ENCODE measurements around the gene MIGA2. TPM values are rescaled to one million over a fixed set of nuclear protein-coding genes. Genes with fewer than 3 reads are reported as not detected.
A peak's percentile ranks its signal among the peaks of the same experiment; 100 is the strongest.

MIGA2 gene
- total and polyA plus RNA-seq, 9 of the 15 experiments (the other 6 are each of a cell fraction or from before 2014, with no cell fraction given) = 0.15 to 54.1 (median 18.0) TPM

DNA sequence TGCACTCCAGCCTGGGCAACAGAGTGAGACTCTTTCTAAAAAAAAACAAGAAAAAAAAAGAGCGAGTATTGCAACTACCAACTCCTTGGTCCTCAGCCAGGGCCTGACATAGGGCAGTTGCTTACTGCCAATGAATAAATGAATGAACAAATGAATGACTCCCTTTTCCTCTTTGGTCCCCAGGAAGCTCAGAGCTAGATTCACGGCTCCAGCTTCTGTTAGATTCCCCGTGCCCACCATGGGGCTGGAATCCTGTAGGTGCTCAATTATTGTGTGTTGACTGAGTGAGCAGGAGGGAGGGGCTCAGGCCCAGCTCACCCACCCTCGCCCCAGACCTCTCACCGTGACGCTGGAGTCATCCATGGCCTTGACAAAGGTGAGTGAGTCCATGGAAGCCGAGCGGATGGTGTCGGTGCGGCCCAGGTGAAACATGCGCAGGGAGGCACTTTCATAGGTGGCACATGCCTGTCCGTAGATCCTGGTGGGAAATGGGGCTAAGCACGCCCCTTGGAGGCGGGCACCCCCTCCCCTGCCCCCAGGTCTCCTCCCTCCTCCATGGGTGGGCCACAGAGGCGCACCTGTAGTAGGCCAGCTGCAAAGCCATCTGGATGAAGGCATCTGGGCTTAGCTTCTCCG is 61.4 kb downstream of the MIGA2 start:
- TF ChIP-seq ZNF24 (IDR thresholded peaks at IDR 0.05) (peak; percentile 83), ZKSCAN1 (IDR thresholded peaks at IDR 0.05; ENCODE audit: low read depth, low read length) (no peak)
- Histone ChIP-seq H3K4me2 (ENCODE audit: insufficient read depth, low read length) (no peak overlapping the region), H2AFZ (ENCODE audit: low read depth, low read length) (no peak overlapping the region), H3K4me3 (no peak overlapping the region), H3K27ac (ENCODE audit: extremely low read depth, low read depth, low read length) (no peak overlapping the region), H3K9ac (ENCODE audit: insufficient read depth in 1 of 2, low read depth in 2 of 2, low read length in 2 of 2) (no peak overlapping the region), H3K27me3 (ENCODE audit: control insufficient read depth in 2 of 2, insufficient read depth in 2 of 2, low read length in 2 of 2) (no peaks in the 10 kb centered on the region), H3K9me3 (replicated peaks; ENCODE audit: control insufficient read depth, insufficient read depth, low read depth, low read length) (no peaks in the 10 kb centered on the region), H3K36me3 (ENCODE audit: control insufficient read depth, insufficient read depth, low read length) (no peaks in the 10 kb centered on the region), H4K20me1 (replicated peaks; ENCODE audit: control insufficient read depth, insufficient read depth, low read length) (no peaks in the 10 kb centered on the region), H3K4me1 (replicated peaks in 1 of 2; ENCODE audit: control insufficient read depth in 2 of 2, insufficient read depth in 2 of 2, low read length in 2 of 2) (peaks cover 11 to 42% of the 10 kb centered on the region in 2 experiments), H3K79me2 (ENCODE audit: control insufficient read depth, insufficient read depth, low read length) (no peaks in the 10 kb centered on the region), H3K9me1 (ENCODE audit: control insufficient read depth, insufficient read depth, low read length) (no peaks in the 10 kb centered on the region)
- FAIRE-seq (no peak), ATAC-seq (no peak), DNase-seq (ENCODE audit: extremely low read depth in 1 of 4, low spot score in 3 of 4) (no peak)
- CTCF ChIA-PET (ENCODE audit: low intra/inter-chr PET ratio) = interaction anchor here (0.6 kb wide), 1 partner anchor 91 kb away, joined by 3 read pairs; no protein-coding TSS in a partner anchor
- POLR2A ChIA-PET = interaction anchor here (2.3 kb wide), 1 partner anchor 11 kb away, joined by 11 read pairs; no protein-coding TSS in a partner anchor
- BruUV-seq (replicated peaks) = no TSS peak
- 80% methylated on average over 12 of the region's 16 CpGs for WGBS (ENCODE audit: insufficient coverage, low coverage, missing lambda C conversion rate)
- in situ Hi-C loops (cut with MboI) (no loop called here), intact Hi-C loops (cut with micrococcal nuclease) (no loop called here)

DNA sequence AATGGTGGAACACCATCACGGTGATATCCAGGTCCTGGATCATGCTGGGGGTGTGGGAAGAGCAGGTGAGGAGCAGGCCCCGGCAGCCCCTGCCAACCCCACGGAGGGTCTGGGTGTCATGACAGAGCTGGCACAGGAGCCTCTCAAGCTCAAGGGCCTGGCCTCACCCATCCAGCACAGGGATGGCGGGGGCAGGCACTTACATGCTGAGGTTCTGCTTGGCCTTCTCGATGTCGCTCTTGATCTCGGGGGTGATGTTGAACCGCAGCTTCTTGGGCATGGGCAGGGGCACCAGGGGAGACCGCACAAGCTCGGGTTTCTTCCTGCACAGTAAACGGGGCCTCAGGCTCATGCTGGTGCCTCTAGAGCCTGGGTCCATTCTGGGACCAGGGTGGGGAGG is 61.9 kb downstream of the MIGA2 start:
- POLR2A ChIA-PET = interaction anchor here (2.3 kb wide), 1 partner anchor 11 kb away, joined by 11 read pairs; no protein-coding TSS in a partner anchor
- no TSS peak for BruUV-seq (replicated peaks)
- TF ChIP-seq NR1H2 (CRISPR knock-in tag; IDR thresholded peaks at IDR 0.05) (no peak), LEF1 (IDR thresholded peaks at IDR 0.05) (no peak), BRD4 (IDR thresholded peaks at IDR 0.05) (no peak), ZNF436 (CRISPR knock-in tag; IDR thresholded peaks at IDR 0.05) (no peak), HCFC1 (IDR thresholded peaks at IDR 0.05; ENCODE audit: low read depth, low read length) (no peak), CBFA2T3 (IDR thresholded peaks at IDR 0.05) (no peak)
- TF ChIP-seq, protein P1, sequence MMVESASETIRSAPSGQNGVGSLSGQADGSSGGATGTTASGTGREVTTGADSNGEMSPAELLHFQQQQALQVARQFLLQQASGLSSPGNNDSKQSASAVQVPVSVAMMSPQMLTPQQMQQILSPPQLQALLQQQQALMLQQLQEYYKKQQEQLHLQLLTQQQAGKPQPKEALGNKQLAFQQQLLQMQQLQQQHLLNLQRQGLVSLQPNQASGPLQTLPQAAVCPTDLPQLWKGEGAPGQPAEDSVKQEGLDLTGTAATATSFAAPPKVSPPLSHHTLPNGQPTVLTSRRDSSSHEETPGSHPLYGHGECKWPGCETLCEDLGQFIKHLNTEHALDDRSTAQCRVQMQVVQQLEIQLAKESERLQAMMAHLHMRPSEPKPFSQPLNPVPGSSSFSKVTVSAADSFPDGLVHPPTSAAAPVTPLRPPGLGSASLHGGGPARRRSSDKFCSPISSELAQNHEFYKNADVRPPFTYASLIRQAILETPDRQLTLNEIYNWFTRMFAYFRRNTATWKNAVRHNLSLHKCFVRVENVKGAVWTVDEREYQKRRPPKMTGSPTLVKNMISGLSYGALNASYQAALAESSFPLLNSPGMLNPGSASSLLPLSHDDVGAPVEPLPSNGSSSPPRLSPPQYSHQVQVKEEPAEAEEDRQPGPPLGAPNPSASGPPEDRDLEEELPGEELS (CRISPR knock-in tag; IDR thresholded peaks at IDR 0.05; ENCODE audit: borderline replicate concordance) = no peak
- TF ChIP-seq, protein P2, sequence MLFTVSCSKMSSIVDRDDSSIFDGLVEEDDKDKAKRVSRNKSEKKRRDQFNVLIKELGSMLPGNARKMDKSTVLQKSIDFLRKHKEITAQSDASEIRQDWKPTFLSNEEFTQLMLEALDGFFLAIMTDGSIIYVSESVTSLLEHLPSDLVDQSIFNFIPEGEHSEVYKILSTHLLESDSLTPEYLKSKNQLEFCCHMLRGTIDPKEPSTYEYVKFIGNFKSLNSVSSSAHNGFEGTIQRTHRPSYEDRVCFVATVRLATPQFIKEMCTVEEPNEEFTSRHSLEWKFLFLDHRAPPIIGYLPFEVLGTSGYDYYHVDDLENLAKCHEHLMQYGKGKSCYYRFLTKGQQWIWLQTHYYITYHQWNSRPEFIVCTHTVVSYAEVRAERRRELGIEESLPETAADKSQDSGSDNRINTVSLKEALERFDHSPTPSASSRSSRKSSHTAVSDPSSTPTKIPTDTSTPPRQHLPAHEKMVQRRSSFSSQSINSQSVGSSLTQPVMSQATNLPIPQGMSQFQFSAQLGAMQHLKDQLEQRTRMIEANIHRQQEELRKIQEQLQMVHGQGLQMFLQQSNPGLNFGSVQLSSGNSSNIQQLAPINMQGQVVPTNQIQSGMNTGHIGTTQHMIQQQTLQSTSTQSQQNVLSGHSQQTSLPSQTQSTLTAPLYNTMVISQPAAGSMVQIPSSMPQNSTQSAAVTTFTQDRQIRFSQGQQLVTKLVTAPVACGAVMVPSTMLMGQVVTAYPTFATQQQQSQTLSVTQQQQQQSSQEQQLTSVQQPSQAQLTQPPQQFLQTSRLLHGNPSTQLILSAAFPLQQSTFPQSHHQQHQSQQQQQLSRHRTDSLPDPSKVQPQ (CRISPR knock-in tag; IDR thresholded peaks at IDR 0.05; ENCODE audit: borderline replicate concordance) = no peak

More for the DNA sequence above, 61.9 kb downstream of the MIGA2 start:
- Histone ChIP-seq H3K27ac (ENCODE audit: extremely low read depth, low read depth, low read length) (no peak overlapping the region), H3K4me3 (no peak overlapping the region), H3K36me3 (ENCODE audit: control insufficient read depth, insufficient read depth, low read length) (no peaks in the 10 kb centered on the region), H2AFZ (ENCODE audit: low read depth, low read length) (no peak overlapping the region), H3K9ac (ENCODE audit: insufficient read depth in 1 of 2, low read depth in 2 of 2, low read length in 2 of 2) (peak overlapping the region in 1 of 2 experiments; percentile 40; a peak in 1 of 4 replicates), H3K9me1 (ENCODE audit: control insufficient read depth, insufficient read depth, low read length) (peaks cover 3% of the 10 kb centered on the region), H4K20me1 (replicated peaks; ENCODE audit: control insufficient read depth, insufficient read depth, low read length) (no peaks in the 10 kb centered on the region), H3K79me2 (ENCODE audit: control insufficient read depth, insufficient read depth, low read length) (no peaks in the 10 kb centered on the region), H3K27me3 (ENCODE audit: control insufficient read depth in 2 of 2, insufficient read depth in 2 of 2, low read length in 2 of 2) (no peaks in the 10 kb centered on the region), H3K9me3 (replicated peaks; ENCODE audit: control insufficient read depth, insufficient read depth, low read depth, low read length) (no peaks in the 10 kb centered on the region), H3K4me1 (replicated peaks in 1 of 2; ENCODE audit: control insufficient read depth in 2 of 2, insufficient read depth in 2 of 2, low read length in 2 of 2) (peaks cover 14 to 48% of the 10 kb centered on the region in 2 experiments), H3K4me2 (ENCODE audit: insufficient read depth, low read length) (no peak overlapping the region)
- FAIRE-seq (no peak), DNase-seq (ENCODE audit: extremely low read depth in 1 of 4, low spot score in 3 of 4) (no peak), ATAC-seq (no peak)
- CTCF ChIA-PET (ENCODE audit: low intra/inter-chr PET ratio) = no interaction called here
- in situ Hi-C loops (cut with MboI) = no loop called here
- intact Hi-C loops (cut with micrococcal nuclease) = no loop called here
- 47% methylated on average over 11 of the region's 11 CpGs for WGBS (ENCODE audit: insufficient coverage, low coverage, missing lambda C conversion rate)
